GM19099 (cell line): ENCODE results near the gene EHD3.

Experiments
- POLR2A ChIP-seq: IDR thresholded peaks from 3 replicates; pipeline ENCODE4 v1.6.1; 2011; ENCODE audit warnings: low read depth; ENCODE audit not compliant: insufficient read length; ENCODE audit errors: extremely low read depth

Gene EHD3

GRCh38 chr2:31314761-31315160, 80.8 kb downstream of the EHD3 start:
- TF ChIP-seq POLR2A, result no peak

GRCh38 chr2:31317396-31317795, 83.4 kb downstream of the EHD3 start:
- TF ChIP-seq POLR2A, result no peak

- TF ChIP-seq POLR2A, result no peak
These were observed 84.7 kb downstream of the EHD3 start for GRCh38 chr2:31318361-31319336.
